Kidney tubule cell (primary cell): Measurements from ENCODE around the gene SPANXA1.
"Not testable (repeated sequence)": the region's sequence is repeated elsewhere in the genome, so short reads cannot be mapped to it uniquely, and the experiment has no call there.

Experiments used
- DNase-seq: peaks from one replicate; pipeline ENCODE4 v3.0.0-alpha.2; 2018; ENCODE audit warnings: low spot score

Gene SPANXA1

GRCh38 chrX:141584638-141585037 is at the start of gene SPANXA1:
SPANXA1 (minus strand) TSS chrX:141584738; CDS start chrX:141584678, 60 bp downstream.
- DNase-seq = not testable (repeated sequence)

DNA sequence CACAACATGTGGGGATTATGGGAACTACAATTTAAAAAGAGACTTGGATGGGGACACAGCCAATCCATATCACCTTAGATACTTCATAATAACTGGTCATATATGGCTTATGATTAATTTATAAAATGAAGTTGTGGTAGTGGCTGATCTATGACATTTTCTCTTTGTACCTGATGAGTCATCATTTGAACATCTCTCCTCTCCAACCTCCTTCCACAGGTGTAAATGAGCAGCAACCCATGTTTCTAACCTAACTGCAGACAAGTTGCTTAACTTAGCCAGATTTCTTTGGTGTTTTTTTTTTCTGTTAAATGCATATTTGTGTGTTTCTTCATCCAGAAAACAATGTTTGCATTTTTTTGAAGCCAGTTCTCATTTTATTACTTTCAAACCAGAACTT is 47.6 kb upstream of the SPANXA1 start:
- DNase-seq = no peak

- no peak for DNase-seq
Observed at GRCh38 chrX:141619336-141619735, 34.8 kb upstream of the SPANXA1 start.

GRCh38 chrX:141609111-141609510 is 24.6 kb upstream of the SPANXA1 start:
- DNase-seq = no peak

GRCh38 chrX:141589408-141589807 is 4.9 kb upstream of the SPANXA1 start, which contains the start of gene SPANXA2:
SPANXA2 (plus strand) TSS chrX:141589708; CDS start chrX:141589768, 60 bp downstream.
- not testable (repeated sequence) for DNase-seq

DNA sequence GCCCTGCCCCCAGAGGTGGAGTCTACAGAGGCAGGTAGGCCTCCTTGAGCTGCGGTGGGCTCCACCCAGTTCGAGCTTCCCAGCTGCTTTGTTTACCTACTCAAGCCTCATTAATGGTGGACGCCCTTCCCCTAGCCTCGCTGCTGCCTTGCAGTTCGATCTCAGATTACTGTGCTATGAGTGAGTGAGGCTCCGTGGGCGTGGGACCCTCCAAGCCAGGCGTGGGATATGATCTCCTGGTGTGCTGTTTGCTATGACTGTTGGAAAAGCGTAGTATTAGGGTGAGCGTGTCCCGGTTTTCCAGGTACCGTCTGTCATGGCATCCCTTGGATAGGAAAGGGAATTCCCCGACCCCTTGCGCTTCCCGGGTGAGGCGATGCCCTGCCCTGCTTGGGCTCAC is 42.0 kb downstream of the SPANXA1 start:
- not testable (repeated sequence) for DNase-seq
